ENCODE results near the gene GARS1.

- no peak for TF ChIP-seq POLR2A (IDR thresholded peaks at IDR 0.05; ENCODE audit: low read depth)
- TF ChIP-seq CTCF (IDR thresholded peaks at IDR 0.05) = no peak
These were observed 51.5 kb downstream of the GARS1 start for GRCh38 chr7:30646154-30646553.

Data from esophagus muscularis mucosa (tissue), 3 donors.